GM12878 (cell line): Measurements from ENCODE around the gene MGAT5. TPM values are rescaled to one million over a fixed set of nuclear protein-coding genes. Genes with fewer than 3 reads are reported as not detected.

Source experiments
- BACH1 ChIP-seq: fragments of 450-650 bp; IDR thresholded peaks from 2 replicates; pipeline ENCODE4 v1.6.1; 2017; ENCODE audit warnings: mild to moderate bottlenecking, borderline replicate concordance
- BHLHE40 ChIP-seq, 2 experiments: fragments of 450-650 bp in 1 of 2; IDR thresholded peaks; 2 replicates each; pipeline ENCODE4 v1.6.1; 2011 to 2017; ENCODE audit warnings: low read depth in 2 of 2, borderline replicate concordance in 1 of 2, improper control_type of control experiment in 1 of 2, low read length in 1 of 2, mild to moderate bottlenecking in 1 of 2
- EP300 ChIP-seq, 2 experiments: fragments of 150-350 bp in 1 of 2; IDR thresholded peaks; 2 replicates each; pipeline ENCODE4 v1.6.1; 2011 to 2012; ENCODE audit warnings: low read depth in 2 of 2, low read length in 2 of 2, borderline replicate concordance in 1 of 2, improper control_type of control experiment in 1 of 2, inconsistent platforms in 1 of 2; ENCODE audit not compliant: control insufficient read depth in 1 of 2
- FOS ChIP-seq: IDR thresholded peaks from 3 replicates; pipeline ENCODE4 v1.6.1; 2011; ENCODE audit warnings: borderline replicate concordance; ENCODE audit not compliant: insufficient read length; ENCODE audit errors: extremely low read depth
- JUNB ChIP-seq: IDR thresholded peaks from 2 replicates; pipeline ENCODE4 v1.6.1; 2016; ENCODE audit warnings: antibody characterized with exemption, mild to moderate bottlenecking
- MEF2A ChIP-seq: IDR thresholded peaks from 2 replicates; pipeline ENCODE4 v1.6.1; 2011; ENCODE audit warnings: low read depth, mild to moderate bottlenecking, low read length, moderate library complexity; ENCODE audit not compliant: insufficient read depth
- NR2C2 ChIP-seq: IDR thresholded peaks from 2 replicates; pipeline ENCODE4 v1.6.1; 2011; ENCODE audit warnings: borderline replicate concordance, low read depth; ENCODE audit not compliant: control insufficient read depth, insufficient read length
- SMC3 ChIP-seq: IDR thresholded peaks from 2 replicates; pipeline ENCODE4 v1.6.1; 2011; ENCODE audit warnings: low read length, improper control_type of control experiment, borderline replicate concordance
- SPI1 ChIP-seq: IDR thresholded peaks from 2 replicates; pipeline ENCODE4 v1.6.1; 2011; ENCODE audit warnings: low read depth, mild to moderate bottlenecking, low read length, moderate library complexity, borderline replicate concordance; ENCODE audit not compliant: insufficient read depth
- TAF1 ChIP-seq: IDR thresholded peaks from 2 replicates; pipeline ENCODE4 v1.6.1; 2011; ENCODE audit warnings: mild to moderate bottlenecking, low read depth, low read length, borderline replicate concordance
- YBX1 ChIP-seq: fragments of 450-650 bp; IDR thresholded peaks from 2 replicates; pipeline ENCODE4 v1.6.1; 2016; ENCODE audit warnings: antibody characterized with exemption
- ZNF24 ChIP-seq: fragments of 450-650 bp; IDR thresholded peaks from 2 replicates; pipeline ENCODE4 v1.6.1; 2017; ENCODE audit warnings: antibody characterized with exemption, mild to moderate bottlenecking
- ZNF274 ChIP-seq: IDR thresholded peaks from one replicate; pipeline ENCODE4 v1.8.0; 2011; ENCODE audit not compliant: insufficient read length, insufficient read depth
- polyA plus RNA-seq, 11 experiments: library from polyadenylated mRNA; depleted of rRNA in 4 of 11; unstranded in 6 of 11; stranded (reverse) in 5 of 11; fragments of >200 nt; fragmentation: Nextera tagmentation in 4 of 11; fragmentation: Illumina TruSeq in 1 of 11; extraction: Ambion mirVana in 4 of 11; extraction: Trizol in 1 of 11; gene quantifications; 1 replicate in 1 of 11; 2 replicates in 10 of 11; pipeline versions ENCODE4 v1.2.1 to v1.2.3, GENCODE V29; 2011 to 2016; ENCODE audit warnings: inconsistent platforms in 2 of 11, missing spikeins in 2 of 11, low read depth in 1 of 11
- total RNA-seq, 4 experiments: library from RNA; depleted of rRNA in 3 of 4; stranded (reverse); fragments of >200 nt in 3 of 4; fragmentation: Illumina TruSeq in 1 of 4; extraction: Trizol in 1 of 4; gene quantifications; 2 replicates each; pipeline versions ENCODE4 v1.2.1 to v1.2.3, GENCODE V29; 2013 to 2021
- TF ChIP-seq, protein P1 (sequence below): fragments of 450-650 bp; IDR thresholded peaks from 2 replicates; pipeline ENCODE4 v1.6.1; 2017; ENCODE audit warnings: antibody characterized with exemption, mild to moderate bottlenecking, moderate library complexity
- TF ChIP-seq, protein P2 (sequence below): fragments of 150-350 bp; IDR thresholded peaks from 2 replicates; pipeline ENCODE4 v1.6.1; 2016; ENCODE audit warnings: low read depth, low read length
- TF ChIP-seq, protein P3 (sequence below), 3 experiments: IDR thresholded peaks in 2 of 3; conservative IDR thresholded peaks in 1 of 3; 2 replicates each; pipeline ENCODE4 v1.5.1; 2011; ENCODE audit warnings: low read depth in 3 of 3, low read length in 3 of 3, mild to moderate bottlenecking in 3 of 3, control low read depth in 2 of 3, moderate library complexity in 2 of 3, inconsistent platforms in 1 of 3, mixed read lengths in 1 of 3; ENCODE audit not compliant: control insufficient read depth in 2 of 3, insufficient read depth in 1 of 3; ENCODE audit errors: extremely low read depth in 1 of 3
- TF ChIP-seq, protein P4 (sequence below): fragments of 450-650 bp; IDR thresholded peaks from 2 replicates; pipeline ENCODE4 v1.6.1; 2017; ENCODE audit warnings: low read depth, mild to moderate bottlenecking, moderate library complexity

The MGAT5 gene
- total and polyA plus RNA-seq, 10 of the 15 experiments (the other 5 are each of a cell fraction or from before 2014, with no cell fraction given) = 4.9 to 104 (median 36.2) TPM

DNA sequence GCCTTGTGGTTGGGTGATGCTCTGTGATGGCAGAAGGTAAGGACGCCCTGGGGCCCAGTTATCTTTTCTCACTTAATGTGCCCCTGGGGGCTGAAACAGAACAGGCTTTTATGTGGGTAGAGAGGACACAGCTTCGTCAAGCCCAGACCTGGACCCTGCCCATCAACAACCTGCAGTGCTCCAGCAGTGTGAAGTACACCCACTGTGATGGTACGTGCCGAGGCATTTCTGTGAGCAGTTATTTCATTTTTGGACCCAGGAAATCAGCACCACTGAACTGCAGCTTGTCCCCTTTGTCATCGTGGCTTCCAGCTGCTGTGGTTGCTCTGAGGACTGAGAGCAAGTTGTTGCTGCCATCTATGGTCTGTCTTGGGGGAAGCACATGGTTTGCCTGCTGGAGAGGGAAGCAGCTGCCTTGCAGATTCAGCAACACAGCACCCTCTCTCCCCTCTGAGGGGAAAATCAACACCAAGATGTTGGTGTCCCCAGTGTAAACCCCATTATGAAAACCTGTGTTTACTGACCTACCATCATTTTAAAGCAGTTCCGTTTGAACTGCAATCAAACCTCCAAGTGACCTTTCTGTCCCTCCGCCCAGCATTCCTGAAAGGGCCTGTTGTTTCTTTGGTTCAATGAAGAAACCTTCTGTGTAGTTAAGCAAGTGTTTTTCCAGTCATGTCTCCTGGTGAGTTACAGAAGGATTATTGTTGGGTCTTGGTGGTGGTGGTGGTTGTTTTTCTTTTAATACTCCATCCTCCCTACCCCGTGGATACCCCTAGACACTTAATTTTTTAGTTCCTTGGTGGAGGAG, 158.2 kb downstream of the MGAT5 start (continued):
- TF ChIP-seq, protein P1, sequence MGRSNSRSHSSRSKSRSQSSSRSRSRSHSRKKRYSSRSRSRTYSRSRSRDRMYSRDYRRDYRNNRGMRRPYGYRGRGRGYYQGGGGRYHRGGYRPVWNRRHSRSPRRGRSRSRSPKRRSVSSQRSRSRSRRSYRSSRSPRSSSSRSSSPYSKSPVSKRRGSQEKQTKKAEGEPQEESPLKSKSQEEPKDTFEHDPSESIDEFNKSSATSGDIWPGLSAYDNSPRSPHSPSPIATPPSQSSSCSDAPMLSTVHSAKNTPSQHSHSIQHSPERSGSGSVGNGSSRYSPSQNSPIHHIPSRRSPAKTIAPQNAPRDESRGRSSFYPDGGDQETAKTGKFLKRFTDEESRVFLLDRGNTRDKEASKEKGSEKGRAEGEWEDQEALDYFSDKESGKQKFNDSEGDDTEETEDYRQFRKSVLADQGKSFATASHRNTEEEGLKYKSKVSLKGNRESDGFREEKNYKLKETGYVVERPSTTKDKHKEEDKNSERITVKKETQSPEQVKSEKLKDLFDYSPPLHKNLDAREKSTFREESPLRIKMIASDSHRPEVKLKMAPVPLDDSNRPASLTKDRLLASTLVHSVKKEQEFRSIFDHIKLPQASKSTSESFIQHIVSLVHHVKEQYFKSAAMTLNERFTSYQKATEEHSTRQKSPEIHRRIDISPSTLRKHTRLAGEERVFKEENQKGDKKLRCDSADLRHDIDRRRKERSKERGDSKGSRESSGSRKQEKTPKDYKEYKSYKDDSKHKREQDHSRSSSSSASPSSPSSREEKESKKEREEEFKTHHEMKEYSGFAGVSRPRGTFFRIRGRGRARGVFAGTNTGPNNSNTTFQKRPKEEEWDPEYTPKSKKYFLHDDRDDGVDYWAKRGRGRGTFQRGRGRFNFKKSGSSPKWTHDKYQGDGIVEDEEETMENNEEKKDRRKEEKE = no peak
- TF ChIP-seq, protein P2, sequence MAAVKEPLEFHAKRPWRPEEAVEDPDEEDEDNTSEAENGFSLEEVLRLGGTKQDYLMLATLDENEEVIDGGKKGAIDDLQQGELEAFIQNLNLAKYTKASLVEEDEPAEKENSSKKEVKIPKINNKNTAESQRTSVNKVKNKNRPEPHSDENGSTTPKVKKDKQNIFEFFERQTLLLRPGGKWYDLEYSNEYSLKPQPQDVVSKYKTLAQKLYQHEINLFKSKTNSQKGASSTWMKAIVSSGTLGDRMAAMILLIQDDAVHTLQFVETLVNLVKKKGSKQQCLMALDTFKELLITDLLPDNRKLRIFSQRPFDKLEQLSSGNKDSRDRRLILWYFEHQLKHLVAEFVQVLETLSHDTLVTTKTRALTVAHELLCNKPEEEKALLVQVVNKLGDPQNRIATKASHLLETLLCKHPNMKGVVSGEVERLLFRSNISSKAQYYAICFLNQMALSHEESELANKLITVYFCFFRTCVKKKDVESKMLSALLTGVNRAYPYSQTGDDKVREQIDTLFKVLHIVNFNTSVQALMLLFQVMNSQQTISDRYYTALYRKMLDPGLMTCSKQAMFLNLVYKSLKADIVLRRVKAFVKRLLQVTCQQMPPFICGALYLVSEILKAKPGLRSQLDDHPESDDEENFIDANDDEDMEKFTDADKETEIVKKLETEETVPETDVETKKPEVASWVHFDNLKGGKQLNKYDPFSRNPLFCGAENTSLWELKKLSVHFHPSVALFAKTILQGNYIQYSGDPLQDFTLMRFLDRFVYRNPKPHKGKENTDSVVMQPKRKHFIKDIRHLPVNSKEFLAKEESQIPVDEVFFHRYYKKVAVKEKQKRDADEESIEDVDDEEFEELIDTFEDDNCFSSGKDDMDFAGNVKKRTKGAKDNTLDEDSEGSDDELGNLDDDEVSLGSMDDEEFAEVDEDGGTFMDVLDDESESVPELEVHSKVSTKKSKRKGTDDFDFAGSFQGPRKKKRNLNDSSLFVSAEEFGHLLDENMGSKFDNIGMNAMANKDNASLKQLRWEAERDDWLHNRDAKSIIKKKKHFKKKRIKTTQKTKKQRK = no peak
- TF ChIP-seq FOS (no peak), BHLHE40 (IDR thresholded peaks at IDR 0.05; ENCODE audit: borderline replicate concordance in 1 of 2, low read depth in 2 of 2, low read length in 1 of 2) (peak; percentile 36 to 58; a peak in 2 of 4 replicates), EP300 (IDR thresholded peaks at IDR 0.05; ENCODE audit: borderline replicate concordance in 1 of 2, control insufficient read depth in 1 of 2, low read depth in 2 of 2, low read length in 2 of 2) (peak in 1 of 2 experiments; percentile 23; a peak in 1 of 4 replicates), BACH1 (peak; percentile 33; the same call in 1 of the 2 replicates), YBX1 (no peak), TAF1 (no peak), ZNF274 (no peak), SPI1 (no peak), SMC3 (peak; percentile 93), ZNF24 (no peak), MEF2A (0 out of 2 replicates have a peak, but pooled peaks have one; percentile 43), JUNB (no peak), NR2C2 (no peak)
- TF ChIP-seq, protein P3, sequence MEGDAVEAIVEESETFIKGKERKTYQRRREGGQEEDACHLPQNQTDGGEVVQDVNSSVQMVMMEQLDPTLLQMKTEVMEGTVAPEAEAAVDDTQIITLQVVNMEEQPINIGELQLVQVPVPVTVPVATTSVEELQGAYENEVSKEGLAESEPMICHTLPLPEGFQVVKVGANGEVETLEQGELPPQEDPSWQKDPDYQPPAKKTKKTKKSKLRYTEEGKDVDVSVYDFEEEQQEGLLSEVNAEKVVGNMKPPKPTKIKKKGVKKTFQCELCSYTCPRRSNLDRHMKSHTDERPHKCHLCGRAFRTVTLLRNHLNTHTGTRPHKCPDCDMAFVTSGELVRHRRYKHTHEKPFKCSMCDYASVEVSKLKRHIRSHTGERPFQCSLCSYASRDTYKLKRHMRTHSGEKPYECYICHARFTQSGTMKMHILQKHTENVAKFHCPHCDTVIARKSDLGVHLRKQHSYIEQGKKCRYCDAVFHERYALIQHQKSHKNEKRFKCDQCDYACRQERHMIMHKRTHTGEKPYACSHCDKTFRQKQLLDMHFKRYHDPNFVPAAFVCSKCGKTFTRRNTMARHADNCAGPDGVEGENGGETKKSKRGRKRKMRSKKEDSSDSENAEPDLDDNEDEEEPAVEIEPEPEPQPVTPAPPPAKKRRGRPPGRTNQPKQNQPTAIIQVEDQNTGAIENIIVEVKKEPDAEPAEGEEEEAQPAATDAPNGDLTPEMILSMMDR (IDR thresholded peaks at IDR 0.05 in 2 of 3, conservative IDR thresholded peaks at IDR 0.05 in 1 of 3; ENCODE audit: control insufficient read depth in 2 of 3, extremely low read depth in 1 of 3, insufficient read depth in 1 of 3, low read depth in 3 of 3, low read length in 3 of 3) = peak; percentile 83 to 98 (median 93); a peak in 5 of 6 replicates
- TF ChIP-seq, protein P4, sequence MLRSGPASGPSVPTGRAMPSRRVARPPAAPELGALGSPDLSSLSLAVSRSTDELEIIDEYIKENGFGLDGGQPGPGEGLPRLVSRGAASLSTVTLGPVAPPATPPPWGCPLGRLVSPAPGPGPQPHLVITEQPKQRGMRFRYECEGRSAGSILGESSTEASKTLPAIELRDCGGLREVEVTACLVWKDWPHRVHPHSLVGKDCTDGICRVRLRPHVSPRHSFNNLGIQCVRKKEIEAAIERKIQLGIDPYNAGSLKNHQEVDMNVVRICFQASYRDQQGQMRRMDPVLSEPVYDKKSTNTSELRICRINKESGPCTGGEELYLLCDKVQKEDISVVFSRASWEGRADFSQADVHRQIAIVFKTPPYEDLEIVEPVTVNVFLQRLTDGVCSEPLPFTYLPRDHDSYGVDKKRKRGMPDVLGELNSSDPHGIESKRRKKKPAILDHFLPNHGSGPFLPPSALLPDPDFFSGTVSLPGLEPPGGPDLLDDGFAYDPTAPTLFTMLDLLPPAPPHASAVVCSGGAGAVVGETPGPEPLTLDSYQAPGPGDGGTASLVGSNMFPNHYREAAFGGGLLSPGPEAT = no peak
